ENCODE data around the gene COMP. TPM values are rescaled to one million over a fixed set of nuclear protein-coding genes. Genes with fewer than 3 reads are reported as not detected.

COMP gene
- total and polyA plus RNA-seq, 10 donors, result 0.04 to 1.0 (median 0.13) TPM; not detected in 7

GRCh38 chr19:18793144-18794028 is 2.3 kb upstream of the COMP start:
- Histone ChIP-seq H3K36me3 (no peaks in the 10 kb centered on the region), H3K4me1 (peaks cover 23 to 30% (median 29%) of the 10 kb centered on the region in 6 donors), H3K27ac (no peak overlapping the region), H3K9me3 (no peaks in the 10 kb centered on the region), H3K27me3 (replicated peaks in 1 of 7) (peaks cover 0 to 100% (median 66%) of the 10 kb centered on the region in 7 donors), H3K4me3 (no peak overlapping the region)
- TF ChIP-seq POLR2A (IDR thresholded peaks at IDR 0.05) (no peak), CTCF (IDR thresholded peaks at IDR 0.05 in 8 of 11, conservative IDR thresholded peaks at IDR 0.05 in 3 of 11) (no peak), POLR2AphosphoS5 (IDR thresholded peaks at IDR 0.05) (no peak)
- WGBS, 5 donors, result 68 to 81% (median 73%) methylated on average over 13 of the region's 13 CpGs
- DNase-seq, result no peak
- intact Hi-C loops (cut with DNase I; ENCODE audit: low total_unique reads), result no loop called here

- Histone ChIP-seq H3K36me3 (no peaks in the 10 kb centered on the region), H3K9me3 (no peaks in the 10 kb centered on the region), H3K27ac (no peak overlapping the region), H3K4me3 (no peak overlapping the region), H3K27me3 (replicated peaks in 1 of 7) (peaks cover 4 to 100% (median 72%) of the 10 kb centered on the region in 7 donors), H3K4me1 (peaks cover 27 to 37% (median 35%) of the 10 kb centered on the region in 6 donors)
- TF ChIP-seq POLR2A (IDR thresholded peaks at IDR 0.05) (no peak), CTCF (IDR thresholded peaks at IDR 0.05 in 8 of 11, conservative IDR thresholded peaks at IDR 0.05 in 3 of 11) (no peak), POLR2AphosphoS5 (IDR thresholded peaks at IDR 0.05) (no peak)
- DNase-seq, result no peak
- 71 to 87% (median 83%) methylated on average over 3 of the region's 3 CpGs for WGBS, 5 donors
- intact Hi-C loops (cut with DNase I; ENCODE audit: low total_unique reads), result no loop called here
Observed at GRCh38 chr19:18792661-18793060, 1.6 kb upstream of the COMP start.

- H3K27me3 ChIP-seq (replicated peaks in 1 of 7), result peaks cover 4 to 100% (median 86%) of the 10 kb centered on the region in 7 donors
- DNase-seq, result no peak
- peaks cover 27 to 46% (median 38%) of the 10 kb centered on the region in 6 donors for H3K4me1 ChIP-seq
- TF ChIP-seq CTCF (IDR thresholded peaks at IDR 0.05 in 8 of 11, conservative IDR thresholded peaks at IDR 0.05 in 3 of 11) (no peak), POLR2AphosphoS5 (IDR thresholded peaks at IDR 0.05) (no peak), POLR2A (IDR thresholded peaks at IDR 0.05) (no peak)
- intact Hi-C loops (cut with DNase I; ENCODE audit: low total_unique reads), result no loop called here
- H3K27ac ChIP-seq, result no peak overlapping the region
- 23 to 35% (median 33%) methylated on average over 16 to 21 of the region's 21 CpGs for WGBS, 5 donors
- peak overlapping the region in 1 of 8 donors; percentile 67 for H3K4me3 ChIP-seq
- no peaks in the 10 kb centered on the region for H3K36me3 ChIP-seq
- no peaks in the 10 kb centered on the region for H3K9me3 ChIP-seq
Observed at GRCh38 chr19:18791315-18791678, 192 bp upstream of the COMP start.

GRCh38 chr19:18789883-18790565 is 1.1 kb downstream of the COMP start:
- Histone ChIP-seq H3K4me3 (peak overlapping the region in 7 of 8 donors; percentile 28 to 67 (median 33)), H3K36me3 (no peaks in the 10 kb centered on the region), H3K27ac (no peak overlapping the region), H3K9me3 (no peaks in the 10 kb centered on the region), H3K27me3 (replicated peaks in 1 of 7) (peaks cover 4 to 100% (median 92%) of the 10 kb centered on the region in 7 donors), H3K4me1 (peaks cover 27 to 56% (median 48%) of the 10 kb centered on the region in 6 donors)
- DNase-seq, result peak; percentile 74
- TF ChIP-seq POLR2AphosphoS5 (IDR thresholded peaks at IDR 0.05) (no peak), POLR2A (IDR thresholded peaks at IDR 0.05) (no peak), CTCF (IDR thresholded peaks at IDR 0.05 in 8 of 11, conservative IDR thresholded peaks at IDR 0.05 in 3 of 11) (no peak)
- WGBS, 5 donors, result 1 to 4% (median 3%) methylated on average over 23 to 65 of the region's 65 CpGs
- intact Hi-C loops (cut with DNase I; ENCODE audit: low total_unique reads), result no loop called here
